Activated T-helper 17 cell treated with anti-CD3 and anti-CD28 coated beads, Interleukin-2, amount 50 U/mL, for 72 hours (primary cell): ENCODE measurements around the gene SCIN. TPM values are rescaled to one million over a fixed set of nuclear protein-coding genes. Genes with fewer than 3 reads are reported as not detected.
"Not testable (repeated sequence)": the region's sequence is repeated elsewhere in the genome, so short reads cannot be mapped to it uniquely, and the experiment has no call there.

ENCODE experiments used
- ATAC-seq: fragments of 150-1000 bp; cut with Tn5 transposase; replicated peaks from 2 replicates; pipeline ENCODE4 v1.10.0; 2021; ENCODE audit warnings: mild to moderate bottlenecking, moderate library complexity
- H3K27ac Mint-ChIP-seq: one replicate; pipeline ENCODE4 v1.8.0; 2022; ENCODE audit warnings: mixed read lengths
- H3K27me3 Mint-ChIP-seq: one replicate; pipeline ENCODE4 v1.8.0; 2022; ENCODE audit warnings: mixed read lengths
- H3K36me3 Mint-ChIP-seq: one replicate; pipeline ENCODE4 v1.8.0; 2022; ENCODE audit warnings: low read depth, mild to moderate bottlenecking, mixed read lengths
- H3K4me1 Mint-ChIP-seq: one replicate; pipeline ENCODE4 v1.8.0; 2022; ENCODE audit warnings: mixed read lengths
- H3K4me3 Mint-ChIP-seq: one replicate; pipeline ENCODE4 v1.8.0; 2022; ENCODE audit warnings: mild to moderate bottlenecking, mixed read lengths
- H3K9me3 Mint-ChIP-seq: one replicate; pipeline ENCODE4 v1.8.0; 2022; ENCODE audit warnings: mixed read lengths
- total RNA-seq, 2 donors: library from RNA; stranded (reverse); gene quantifications; one replicate each; pipeline ENCODE4 v1.2.3, GENCODE V29; 2022

Gene SCIN
- total RNA-seq, 2 donors from 2014 or later: 0.17 to 0.29 TPM

DNA sequence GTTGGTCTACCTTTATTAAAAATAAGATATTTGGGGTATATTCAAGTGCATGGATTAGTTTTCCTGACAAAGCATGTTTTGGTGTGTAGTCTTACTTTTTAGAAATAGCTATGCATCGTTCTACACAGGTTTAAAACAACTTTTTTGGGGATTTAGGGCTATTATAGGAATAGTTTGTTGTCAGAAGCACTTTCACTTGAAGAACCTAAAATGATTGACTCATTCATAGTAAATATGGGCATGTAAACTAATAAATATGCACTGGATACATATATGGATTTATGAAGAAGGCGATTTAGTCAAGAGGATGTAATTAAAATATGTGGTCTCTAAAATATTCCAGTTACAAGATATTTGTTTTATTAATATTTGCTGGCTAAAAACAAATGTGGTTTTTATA, 118.9 kb downstream of the SCIN start:
- Mint-ChIP-seq H3K27ac (no peak overlapping the region), H3K27me3 (no peaks in the 10 kb centered on the region), H3K9me3 (no peaks in the 10 kb centered on the region), H3K4me1 (peaks cover 21% of the 10 kb centered on the region), H3K4me3 (peak overlapping the region; percentile 92), H3K36me3 (peaks cover 27% of the 10 kb centered on the region)
- ATAC-seq: no peak

DNA sequence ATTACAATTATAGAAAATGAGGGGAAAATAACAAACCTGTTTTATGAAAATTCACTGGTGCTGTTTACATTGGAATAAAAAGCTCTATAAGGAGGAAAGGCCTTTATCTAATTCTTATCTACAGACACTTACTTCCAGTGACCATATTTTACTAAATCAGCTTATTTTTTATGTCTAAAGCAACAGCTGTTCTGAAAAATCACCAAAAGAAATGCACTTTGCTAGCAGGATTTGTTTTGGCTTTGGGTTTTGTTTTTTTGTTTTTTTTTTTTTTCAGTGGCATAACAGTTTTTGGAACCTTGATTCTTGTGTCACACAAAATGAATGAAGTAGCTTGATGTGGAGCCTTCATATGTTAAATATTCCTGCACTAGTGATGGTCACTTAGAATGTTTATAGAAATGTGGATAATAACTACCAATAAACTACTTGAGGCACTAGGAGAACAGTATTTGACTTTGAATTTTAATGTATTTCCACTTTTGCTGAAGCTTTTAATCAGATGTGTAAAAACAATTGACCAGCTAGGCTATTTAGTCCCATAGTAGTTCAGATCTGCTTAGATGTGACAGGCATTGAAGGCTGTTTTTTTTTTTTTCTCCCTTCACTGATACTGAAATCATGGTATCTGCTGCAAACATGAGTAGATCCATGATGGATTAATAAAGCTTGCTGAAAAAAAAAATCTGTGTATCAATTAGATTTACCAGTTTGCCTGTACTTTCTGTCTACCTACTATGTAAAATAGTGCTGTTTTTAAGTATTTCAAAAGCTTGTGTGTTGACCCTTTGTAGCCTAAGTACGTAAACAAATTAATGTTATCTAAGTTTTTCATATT, 119.7 kb downstream of the SCIN start:
- Mint-ChIP-seq H3K36me3 (peaks cover 27% of the 10 kb centered on the region), H3K27me3 (no peaks in the 10 kb centered on the region), H3K27ac (no peak overlapping the region), H3K4me1 (peaks cover 21% of the 10 kb centered on the region), H3K9me3 (no peaks in the 10 kb centered on the region), H3K4me3 (no peak overlapping the region)
- ATAC-seq: no peak

DNA sequence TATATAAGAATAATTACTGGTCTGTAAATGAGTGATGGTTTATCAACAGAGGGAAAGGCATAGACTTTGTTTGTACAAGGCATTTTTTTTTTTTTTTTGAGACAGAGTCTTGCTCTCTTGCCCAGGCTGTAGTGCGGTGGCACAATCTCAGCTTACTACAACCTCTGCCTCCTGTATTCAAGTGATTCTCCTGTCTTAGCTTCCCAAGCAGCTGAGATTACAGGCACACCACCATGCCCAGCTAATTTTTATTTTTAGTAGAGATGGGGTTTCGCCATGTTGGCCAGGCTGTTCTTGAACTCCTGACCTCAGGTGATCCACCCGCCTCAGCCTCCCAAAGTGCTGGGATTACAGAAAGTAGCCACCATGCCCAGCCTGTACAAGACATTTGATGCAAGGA, 120.9 kb downstream of the SCIN start:
- peaks cover 27% of the 10 kb centered on the region for H3K4me1 Mint-ChIP-seq
- H3K4me3 Mint-ChIP-seq, H3K27me3 Mint-ChIP-seq, H3K27ac Mint-ChIP-seq, H3K9me3 Mint-ChIP-seq, ATAC-seq: not testable (repeated sequence)
- H3K36me3 Mint-ChIP-seq: peaks cover 27% of the 10 kb centered on the region

DNA sequence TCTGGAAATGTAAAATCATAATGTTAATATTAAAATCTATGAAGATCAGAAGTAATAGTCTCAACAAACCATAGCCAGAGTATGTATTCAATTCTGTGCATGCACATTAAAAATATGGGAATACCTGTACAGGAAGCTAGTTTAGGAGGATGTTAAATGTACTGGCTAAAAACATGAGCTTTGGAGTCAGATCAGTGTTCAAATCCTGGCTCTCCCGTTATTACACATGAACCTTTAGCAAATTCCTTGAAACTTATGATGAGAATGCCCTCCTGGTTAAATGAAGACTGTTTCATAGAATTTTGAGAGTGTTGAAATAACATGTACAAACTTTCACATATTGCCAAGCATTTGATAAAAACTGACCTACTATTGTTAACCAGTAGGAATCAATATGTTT, 121.5 kb downstream of the SCIN start:
- Mint-ChIP-seq H3K27me3 (no peaks in the 10 kb centered on the region), H3K36me3 (peaks cover 27% of the 10 kb centered on the region), H3K4me3 (no peak overlapping the region), H3K27ac (no peak overlapping the region), H3K9me3 (no peaks in the 10 kb centered on the region), H3K4me1 (peaks cover 32% of the 10 kb centered on the region)
- no peak for ATAC-seq

DNA sequence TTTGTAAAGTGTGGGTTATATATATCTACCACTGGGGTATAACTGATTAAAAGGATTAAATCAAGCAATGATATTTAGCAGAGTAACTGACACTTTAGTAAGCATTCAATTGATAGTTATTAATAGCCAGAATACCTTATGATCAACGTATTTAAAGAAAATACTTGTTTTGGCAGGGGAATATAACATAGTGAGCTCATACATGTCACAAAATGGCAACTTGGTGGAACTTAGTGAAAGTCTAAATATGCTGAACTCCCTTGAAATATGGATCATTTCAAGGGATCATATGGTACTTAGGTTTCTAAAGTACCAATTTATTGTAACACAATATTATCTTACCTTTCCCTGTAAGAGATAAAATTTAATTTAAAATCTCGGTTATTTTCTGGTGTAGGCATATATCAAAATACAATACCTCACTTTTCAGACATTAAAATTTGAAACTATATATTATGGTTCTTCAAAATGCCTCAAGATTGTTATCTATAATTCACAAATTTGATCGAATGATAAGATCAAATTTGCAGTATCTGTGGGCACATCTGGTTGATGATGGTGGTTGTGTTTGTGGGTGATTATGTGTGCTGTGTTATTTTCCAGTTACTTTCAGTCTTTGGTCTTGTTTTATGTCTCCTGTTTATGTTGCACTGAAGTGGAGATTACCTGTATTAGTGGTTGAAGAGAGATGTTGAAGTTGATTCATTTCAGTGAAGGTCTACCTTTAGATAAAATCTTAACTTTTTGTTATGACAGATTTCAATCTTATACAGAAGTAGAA, 122.1 kb downstream of the SCIN start:
- Mint-ChIP-seq H3K27me3 (no peaks in the 10 kb centered on the region), H3K4me3 (no peak overlapping the region), H3K36me3 (peaks cover 22% of the 10 kb centered on the region), H3K27ac (no peak overlapping the region), H3K9me3 (no peaks in the 10 kb centered on the region), H3K4me1 (peaks cover 27% of the 10 kb centered on the region)
- ATAC-seq: peak; percentile 26

DNA sequence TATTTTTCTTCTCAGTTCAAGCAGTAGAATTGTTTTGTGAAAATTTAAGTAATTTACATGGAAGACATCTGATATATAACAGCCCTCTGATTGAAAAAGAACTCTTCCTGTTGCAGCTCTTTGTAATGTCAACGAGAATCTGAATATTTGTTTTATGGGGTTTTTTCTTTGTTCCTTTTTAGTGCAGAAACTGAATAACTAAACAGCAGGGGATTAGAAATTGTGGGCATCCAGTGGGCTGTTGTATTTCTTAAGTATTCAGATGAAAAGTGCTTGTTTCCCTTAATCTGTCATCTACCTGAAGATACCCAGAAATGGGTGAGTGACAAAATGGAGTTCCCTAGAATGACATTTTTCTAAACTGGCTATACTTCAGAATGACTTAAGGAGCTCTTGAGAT, 124.3 kb downstream of the SCIN start:
- no peak overlapping the region for H3K4me3 Mint-ChIP-seq
- peak overlapping the region; percentile 36 for H3K27ac Mint-ChIP-seq
- H3K9me3 Mint-ChIP-seq: no peaks in the 10 kb centered on the region
- ATAC-seq: peak; percentile 26
- H3K36me3 Mint-ChIP-seq: peaks cover 2% of the 10 kb centered on the region
- H3K27me3 Mint-ChIP-seq: no peaks in the 10 kb centered on the region
- H3K4me1 Mint-ChIP-seq: peaks cover 21% of the 10 kb centered on the region

DNA sequence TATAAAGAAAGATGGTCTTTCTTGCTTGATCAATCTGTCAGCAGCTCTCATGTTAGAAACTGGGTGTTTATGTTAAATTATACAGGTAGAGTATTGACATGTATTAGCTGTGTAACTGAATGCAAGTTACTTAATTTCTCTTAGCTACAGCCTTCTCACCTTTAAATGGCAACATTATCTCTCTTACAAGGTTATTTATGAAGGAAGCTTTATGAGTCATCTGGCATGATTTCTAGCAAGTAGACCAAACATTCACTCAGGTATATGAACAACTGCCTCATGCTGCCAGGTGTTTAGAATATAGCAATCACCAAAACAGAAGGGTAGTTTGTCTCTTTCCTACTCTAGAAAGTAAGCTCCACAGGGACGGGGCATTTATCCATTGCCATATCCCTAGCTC, 125.4 kb downstream of the SCIN start:
- Mint-ChIP-seq H3K9me3 (no peaks in the 10 kb centered on the region), H3K27ac (no peak overlapping the region), H3K4me3 (no peak overlapping the region), H3K36me3 (no peaks in the 10 kb centered on the region), H3K27me3 (no peaks in the 10 kb centered on the region), H3K4me1 (peaks cover 21% of the 10 kb centered on the region)
- no peak for ATAC-seq

DNA sequence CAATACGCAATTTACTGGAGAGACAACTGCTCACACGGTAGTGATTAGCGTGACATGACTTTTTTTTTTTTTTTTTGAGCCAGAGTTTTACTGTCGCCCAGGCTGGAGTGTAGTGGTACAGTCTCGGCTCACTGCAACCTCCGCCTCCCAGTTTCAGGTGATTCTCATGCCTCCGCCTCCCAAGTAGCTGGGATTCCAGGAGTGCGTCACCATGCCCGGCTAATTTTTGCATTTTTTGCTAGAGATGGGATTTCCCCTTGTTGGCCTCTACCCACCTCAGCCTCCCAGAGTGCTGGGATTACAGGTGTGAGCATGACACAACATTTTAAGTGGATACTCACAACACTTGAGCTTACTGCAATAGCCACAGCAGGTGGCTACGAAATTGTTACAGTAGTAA, 128.8 kb downstream of the SCIN start:
- Mint-ChIP-seq H3K36me3 (no peaks in the 10 kb centered on the region), H3K27me3 (no peaks in the 10 kb centered on the region), H3K27ac (no peak overlapping the region), H3K9me3 (peaks cover 4% of the 10 kb centered on the region), H3K4me3 (no peak overlapping the region), H3K4me1 (peaks cover 11% of the 10 kb centered on the region)
- ATAC-seq: no peak

DNA sequence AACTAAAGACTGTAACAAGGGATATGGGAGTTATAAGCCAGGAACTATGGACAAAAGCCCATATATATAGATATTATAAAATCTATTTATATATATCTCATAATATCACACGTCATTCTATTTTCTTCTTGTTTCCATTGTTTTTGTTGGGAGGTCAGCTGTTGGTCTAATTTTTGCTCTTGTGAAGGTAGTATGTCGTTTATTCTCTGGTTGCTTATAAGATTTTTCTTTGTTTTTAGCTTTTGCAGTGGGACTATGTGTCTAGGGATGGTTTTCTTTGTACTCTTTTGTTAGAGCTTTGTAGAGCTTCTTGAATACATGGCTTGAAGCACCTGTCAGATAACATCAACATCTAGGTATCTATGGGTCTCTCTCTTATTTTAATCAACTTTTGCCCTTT, 130.9 kb downstream of the SCIN start:
- H3K36me3 Mint-ChIP-seq: no peaks in the 10 kb centered on the region
- no peak overlapping the region for H3K4me3 Mint-ChIP-seq
- peaks cover 4% of the 10 kb centered on the region for H3K9me3 Mint-ChIP-seq
- H3K27ac Mint-ChIP-seq: no peak overlapping the region
- H3K4me1 Mint-ChIP-seq: peaks cover 4% of the 10 kb centered on the region
- no peak for ATAC-seq
- no peaks in the 10 kb centered on the region for H3K27me3 Mint-ChIP-seq

DNA sequence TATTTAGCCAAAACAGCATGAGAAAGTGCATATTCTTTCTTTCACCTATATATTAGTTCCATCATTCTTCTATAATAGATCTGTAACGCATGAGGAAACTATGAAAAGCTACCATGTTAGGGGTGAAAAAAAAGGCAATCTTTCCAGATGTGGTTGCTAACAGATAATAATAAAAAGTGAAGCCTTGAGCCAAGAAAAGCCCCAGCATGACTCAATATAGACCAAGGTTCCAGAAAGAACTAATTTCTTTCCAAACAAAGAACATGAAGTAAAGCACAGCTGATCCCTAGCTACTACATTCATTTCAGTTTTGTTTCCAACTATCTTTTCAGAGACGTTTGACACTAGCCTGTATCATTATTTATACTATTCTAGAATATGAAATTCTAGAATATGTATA, 133.4 kb downstream of the SCIN start:
- no peaks in the 10 kb centered on the region for H3K36me3 Mint-ChIP-seq
- peaks cover 4% of the 10 kb centered on the region for H3K9me3 Mint-ChIP-seq
- no peaks in the 10 kb centered on the region for H3K27me3 Mint-ChIP-seq
- no peak for ATAC-seq
- no peaks in the 10 kb centered on the region for H3K4me1 Mint-ChIP-seq
- H3K4me3 Mint-ChIP-seq: no peak overlapping the region
- H3K27ac Mint-ChIP-seq: no peak overlapping the region

DNA sequence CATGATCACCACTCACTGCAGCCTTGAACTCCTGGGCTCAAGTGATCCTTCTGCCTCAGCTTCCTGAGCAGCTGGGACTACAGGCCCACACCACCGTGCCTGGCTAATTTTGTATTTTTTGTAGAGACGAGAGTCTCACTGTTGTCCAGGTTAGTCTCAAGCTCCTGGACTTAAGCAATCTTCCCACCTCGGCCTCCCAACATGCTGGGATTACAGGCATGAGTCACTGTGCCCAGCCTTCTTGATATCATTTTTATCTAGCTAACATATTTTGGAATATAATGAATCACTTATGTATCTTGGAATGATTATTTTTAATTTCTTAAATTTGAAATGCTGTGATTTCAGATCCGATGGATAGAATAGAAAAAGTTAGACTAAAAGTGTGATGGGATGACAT, 135.4 kb downstream of the SCIN start:
- Mint-ChIP-seq H3K4me3 (no peak overlapping the region), H3K27ac (no peak overlapping the region), H3K9me3 (peaks cover 4% of the 10 kb centered on the region), H3K36me3 (no peaks in the 10 kb centered on the region), H3K4me1 (no peaks in the 10 kb centered on the region), H3K27me3 (no peaks in the 10 kb centered on the region)
- ATAC-seq: no peak

DNA sequence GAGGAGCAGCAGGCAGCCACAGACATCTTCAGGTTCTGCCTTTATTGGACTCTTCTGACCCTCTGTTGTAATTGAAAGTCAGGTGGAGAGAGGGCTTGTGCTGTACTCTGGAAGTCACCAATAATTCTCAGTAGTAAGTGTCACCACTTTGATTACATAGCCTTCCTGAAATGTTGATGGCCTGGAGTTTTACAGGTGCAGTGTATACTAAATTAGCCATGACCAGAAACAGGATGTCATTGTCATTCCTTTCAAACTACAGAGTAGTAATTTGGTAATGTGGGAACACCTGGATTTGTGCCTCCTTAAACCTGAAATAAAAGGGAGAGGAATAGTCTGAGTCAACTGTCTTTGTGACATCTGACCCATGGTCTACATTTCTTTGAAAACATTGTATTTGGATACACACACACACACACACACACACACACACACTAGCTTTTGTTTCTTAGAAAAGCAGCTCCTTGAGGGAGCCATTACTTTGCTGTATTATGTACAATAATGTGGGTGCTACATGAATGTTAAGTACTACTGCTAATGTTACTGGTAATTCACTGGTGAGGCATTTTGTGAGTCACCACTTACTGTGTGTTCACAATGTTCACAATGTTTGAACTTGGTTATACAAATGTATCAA, 136.5 kb downstream of the SCIN start:
- Mint-ChIP-seq H3K27ac (no peak overlapping the region), H3K36me3 (no peaks in the 10 kb centered on the region), H3K4me1 (no peaks in the 10 kb centered on the region), H3K27me3 (no peaks in the 10 kb centered on the region), H3K9me3 (no peaks in the 10 kb centered on the region), H3K4me3 (no peak overlapping the region)
- peak; percentile 51 for ATAC-seq

DNA sequence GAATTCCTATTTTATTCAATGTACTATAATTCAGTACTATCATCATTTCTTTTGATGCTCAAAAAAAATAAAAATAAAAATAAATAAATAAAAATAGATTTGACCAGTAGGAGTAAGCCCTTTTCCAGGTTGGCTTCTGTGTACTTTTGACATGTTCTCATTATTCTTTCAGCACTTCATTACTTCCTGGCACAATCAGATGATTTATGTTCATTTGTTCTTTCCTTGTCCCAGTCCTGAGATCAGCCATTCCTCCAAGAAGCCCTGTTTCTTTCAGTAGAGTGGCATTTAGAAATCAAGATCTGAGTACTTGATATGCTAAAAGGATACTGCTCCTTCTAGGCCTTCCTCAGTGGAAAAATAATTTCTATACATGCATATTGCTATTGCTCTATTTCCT, 137.8 kb downstream of the SCIN start:
- Mint-ChIP-seq H3K9me3 (no peaks in the 10 kb centered on the region), H3K4me3 (no peak overlapping the region), H3K27ac (no peak overlapping the region), H3K4me1 (no peaks in the 10 kb centered on the region), H3K27me3 (no peaks in the 10 kb centered on the region), H3K36me3 (no peaks in the 10 kb centered on the region)
- no peak for ATAC-seq
